ENCODE data around the gene ARL15.
A peak's percentile ranks its signal among the peaks of the same experiment; 100 is the strongest.
"Not testable (repeated sequence)": the region's sequence is repeated elsewhere in the genome, so short reads cannot be mapped to it uniquely, and the experiment has no call there.

The ARL15 gene

GRCh38 chr5:54090495-54091120, 219.8 kb downstream of the ARL15 start:
- DNase-seq (ENCODE audit: low spot score), result peak; percentile 82

GRCh38 chr5:54088081-54088480, 222.3 kb downstream of the ARL15 start:
- DNase-seq (ENCODE audit: low spot score), result peak; percentile 3

GRCh38 chr5:54087436-54087835, 222.9 kb downstream of the ARL15 start:
- peak; percentile 60 for DNase-seq (ENCODE audit: low spot score)

DNA sequence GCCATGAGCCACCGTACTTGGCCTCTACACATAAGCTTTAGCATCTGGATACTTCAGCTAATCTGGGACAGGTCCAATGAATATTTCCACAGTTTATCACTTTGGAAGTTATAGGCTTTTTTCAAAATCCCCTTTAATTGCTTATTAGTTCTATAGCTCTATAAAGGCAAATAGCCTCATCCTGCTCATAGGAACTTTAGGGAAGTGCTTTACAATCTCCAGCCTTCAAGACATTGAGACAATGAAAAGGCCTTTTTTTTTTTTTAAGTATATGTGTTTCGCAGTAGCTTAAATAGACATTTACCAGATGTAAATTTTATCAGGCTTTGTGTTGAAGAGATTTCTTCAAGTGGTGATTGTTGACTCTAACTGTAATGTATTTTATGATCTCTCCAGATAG, 224.2 kb downstream of the ARL15 start:
- DNase-seq (ENCODE audit: low spot score), result no peak

- no peak for DNase-seq (ENCODE audit: low spot score)
Observed at GRCh38 chr5:54084696-54085095, 225.7 kb downstream of the ARL15 start.

DNA sequence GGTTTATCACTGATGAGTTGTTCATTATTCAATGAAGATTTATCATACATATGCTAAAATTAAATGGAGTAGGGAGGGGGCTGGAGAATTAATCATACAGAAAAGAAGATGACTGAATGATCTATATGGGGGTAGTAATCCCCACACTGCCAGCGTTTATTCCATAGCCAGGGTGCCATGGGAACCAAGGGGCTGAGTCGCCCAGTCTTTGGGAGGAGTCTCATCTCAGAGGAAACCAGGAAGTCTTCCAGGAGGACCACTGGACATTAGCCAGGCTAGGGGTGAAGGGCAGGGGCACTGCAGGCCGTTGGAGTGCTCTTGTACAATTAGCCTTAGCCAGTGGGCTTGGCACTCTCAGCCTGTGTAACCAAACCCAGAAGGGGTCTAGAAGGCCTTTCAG, 226.5 kb downstream of the ARL15 start:
- no peak for DNase-seq (ENCODE audit: low spot score)

GRCh38 chr5:54083245-54083644, 227.1 kb downstream of the ARL15 start:
- DNase-seq (ENCODE audit: low spot score), result no peak

- DNase-seq (ENCODE audit: low spot score), result no peak
Observed at GRCh38 chr5:54081415-54081814, 229.0 kb downstream of the ARL15 start.

DNA sequence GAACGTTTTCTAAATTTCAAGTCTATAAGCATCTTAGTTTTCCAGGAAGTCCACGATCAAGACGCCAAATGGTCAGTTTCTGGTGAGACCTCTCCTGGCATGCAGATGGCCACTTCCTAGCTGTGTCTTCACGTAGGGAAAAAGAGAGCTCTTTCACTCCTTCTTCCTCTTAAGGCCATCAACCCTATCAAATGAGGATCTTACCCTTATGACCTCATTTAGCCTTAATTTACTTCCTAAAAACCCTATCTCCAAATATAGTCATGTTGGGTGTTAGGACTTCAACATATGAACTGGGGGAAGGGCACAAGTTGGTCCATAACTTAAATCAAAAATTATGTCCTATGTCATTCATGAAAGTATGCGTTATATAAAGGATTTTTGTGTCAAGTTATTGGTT, 229.5 kb downstream of the ARL15 start:
- DNase-seq (ENCODE audit: low spot score), result no peak

- no peak for DNase-seq (ENCODE audit: low spot score)
Observed at GRCh38 chr5:54073735-54074134, 236.6 kb downstream of the ARL15 start.

DNA sequence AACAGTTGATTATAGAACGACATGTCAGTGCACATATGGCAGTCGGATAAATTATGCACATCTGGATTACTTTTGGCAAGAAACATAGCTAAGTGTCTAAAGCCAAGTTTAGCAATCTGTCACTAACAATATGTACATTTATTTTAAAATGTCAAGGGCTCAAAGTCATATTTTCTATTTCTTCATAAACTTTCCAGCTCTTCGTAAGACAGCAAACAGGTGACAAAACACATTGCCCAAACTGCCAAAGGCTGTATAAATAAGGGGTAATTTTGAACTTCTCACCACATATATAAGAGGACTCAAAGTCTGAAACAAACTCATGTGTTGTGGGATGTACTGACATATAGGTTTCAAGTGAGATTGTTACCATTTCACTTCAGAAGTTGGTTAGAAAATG, 237.2 kb downstream of the ARL15 start:
- DNase-seq (ENCODE audit: low spot score), result no peak

- DNase-seq (ENCODE audit: low spot score), result no peak
Observed at GRCh38 chr5:54066433-54066832, 243.9 kb downstream of the ARL15 start.

DNA sequence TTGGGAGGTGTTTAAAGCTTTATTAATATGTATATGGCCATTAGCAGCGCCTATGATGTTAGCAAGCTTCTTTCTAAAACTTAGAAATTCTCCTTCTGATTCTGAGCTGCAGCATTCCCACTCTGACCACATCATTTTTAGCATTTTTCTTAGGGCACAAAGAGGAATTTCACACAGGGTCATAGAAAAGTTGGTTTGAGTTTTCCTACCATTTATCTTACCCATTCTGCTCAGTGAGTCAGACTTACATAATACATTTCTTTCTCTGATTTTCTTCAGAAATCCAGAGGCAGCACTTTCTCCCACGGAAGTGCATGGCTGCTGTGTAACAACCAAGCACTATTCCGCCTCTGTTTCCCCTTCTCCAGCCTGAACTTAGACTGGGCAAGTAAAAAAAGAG, 246.6 kb downstream of the ARL15 start:
- DNase-seq (ENCODE audit: low spot score), result peak; percentile 77

DNA sequence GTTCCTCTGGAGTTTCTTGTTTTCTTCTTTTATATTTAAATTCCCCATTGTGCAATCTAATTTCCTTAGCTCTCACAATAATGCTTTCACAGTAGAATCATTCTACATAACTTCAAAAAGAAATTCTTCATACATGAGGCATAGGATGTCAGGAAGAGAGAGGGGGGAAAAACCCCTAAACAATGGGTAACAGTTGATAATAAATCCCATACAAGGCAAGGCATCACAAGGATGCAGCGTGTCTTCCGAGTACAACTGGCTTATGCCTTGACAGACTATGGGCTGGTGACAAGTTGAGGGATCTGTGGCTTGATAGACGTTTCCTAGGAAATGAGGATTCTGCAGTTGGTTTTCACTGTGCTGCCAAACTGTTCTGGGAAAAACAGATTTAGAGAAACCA, 247.4 kb downstream of the ARL15 start:
- peak; percentile 54 for DNase-seq (ENCODE audit: low spot score)

DNA sequence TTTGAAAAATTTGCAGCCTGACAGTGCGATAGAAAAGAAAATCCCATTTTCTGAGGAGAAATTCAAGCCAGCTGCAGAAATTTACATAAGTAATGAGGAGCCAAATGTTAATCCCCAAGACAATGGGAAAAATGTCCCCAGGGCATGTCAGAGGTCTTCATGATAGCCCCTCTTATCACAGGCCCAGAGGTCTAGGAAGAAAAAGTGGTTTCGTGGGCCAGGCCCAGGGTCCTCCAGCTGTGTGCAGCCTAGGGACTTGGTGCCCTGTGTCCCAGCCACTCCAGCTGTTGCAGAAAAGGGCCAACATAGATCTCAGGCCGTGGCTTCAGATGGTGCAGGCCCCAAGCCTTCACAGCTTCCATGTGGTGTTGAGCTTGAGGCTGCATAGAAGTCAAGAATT, 249.5 kb downstream of the ARL15 start:
- DNase-seq (ENCODE audit: low spot score), result not testable (repeated sequence)

DNA sequence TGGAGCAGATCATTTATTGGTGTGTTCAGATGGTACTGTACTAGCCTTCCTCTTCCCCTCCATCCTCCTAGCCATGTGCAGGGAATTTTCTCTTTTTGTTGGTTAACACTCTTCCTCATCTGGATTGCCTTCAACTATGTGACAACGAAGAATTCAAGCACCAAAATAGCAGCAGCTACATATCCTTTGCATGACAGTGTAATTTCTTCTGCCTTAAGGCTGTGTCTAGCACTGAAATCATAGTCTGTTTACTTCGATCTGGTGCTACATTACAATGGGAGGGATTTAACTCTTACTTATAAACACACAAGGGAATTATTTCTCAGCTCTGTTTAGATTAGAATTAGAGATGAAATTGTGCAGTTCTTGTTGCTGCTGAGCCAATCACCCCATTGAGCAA, 260.4 kb downstream of the ARL15 start:
- DNase-seq (ENCODE audit: low spot score), result peak; percentile 68

DNA sequence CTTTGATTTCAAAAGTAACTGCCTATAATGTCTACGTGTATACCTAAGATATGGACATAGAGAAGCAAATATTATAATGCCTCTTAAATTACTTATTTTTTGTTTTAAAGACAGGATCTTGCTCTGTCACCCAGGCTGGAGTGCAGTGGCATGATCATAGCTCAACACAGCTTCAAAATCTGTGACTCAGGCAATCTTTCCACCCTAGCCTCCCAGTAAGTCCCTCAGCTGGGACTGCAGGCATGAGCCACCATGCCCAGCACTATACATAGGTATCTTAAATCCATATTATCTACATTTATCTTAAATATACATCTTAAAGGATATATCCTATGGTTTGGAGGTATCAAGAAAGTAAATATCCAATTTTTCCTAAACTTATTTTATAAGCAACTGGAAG, 261.2 kb downstream of the ARL15 start:
- DNase-seq (ENCODE audit: low spot score), result no peak

- DNase-seq (ENCODE audit: low spot score), result no peak
Observed at GRCh38 chr5:54045077-54045792, 265.1 kb downstream of the ARL15 start.

- not testable (repeated sequence) for DNase-seq (ENCODE audit: low spot score)
Observed at GRCh38 chr5:54044276-54044675, 266.1 kb downstream of the ARL15 start.

GRCh38 chr5:54040804-54041203, 269.6 kb downstream of the ARL15 start:
- no peak for DNase-seq (ENCODE audit: low spot score)

DNA sequence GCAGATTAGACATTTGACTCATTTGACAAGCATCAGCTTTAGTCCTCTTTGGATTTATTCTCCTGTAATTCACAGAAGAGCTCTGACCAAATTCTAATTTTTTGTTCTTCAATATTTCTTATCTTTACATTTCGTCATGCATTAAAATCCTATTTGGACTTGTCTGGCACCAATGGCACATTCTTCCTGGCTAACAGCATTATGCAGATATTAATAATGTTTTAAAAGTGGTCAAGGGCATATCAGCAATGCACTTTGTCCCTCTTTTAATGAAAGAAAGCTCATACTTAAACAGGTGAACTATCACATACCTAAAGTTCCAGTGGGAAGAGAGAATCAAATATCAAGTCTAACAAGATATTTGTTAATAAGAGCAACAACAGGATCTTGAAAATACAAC, 270.4 kb downstream of the ARL15 start:
- no peak for DNase-seq (ENCODE audit: low spot score)

GRCh38 chr5:54037205-54037604, 273.2 kb downstream of the ARL15 start:
- DNase-seq (ENCODE audit: low spot score), result no peak

GRCh38 chr5:54030981-54031380, 279.4 kb downstream of the ARL15 start:
- no peak for DNase-seq (ENCODE audit: low spot score)

DNA sequence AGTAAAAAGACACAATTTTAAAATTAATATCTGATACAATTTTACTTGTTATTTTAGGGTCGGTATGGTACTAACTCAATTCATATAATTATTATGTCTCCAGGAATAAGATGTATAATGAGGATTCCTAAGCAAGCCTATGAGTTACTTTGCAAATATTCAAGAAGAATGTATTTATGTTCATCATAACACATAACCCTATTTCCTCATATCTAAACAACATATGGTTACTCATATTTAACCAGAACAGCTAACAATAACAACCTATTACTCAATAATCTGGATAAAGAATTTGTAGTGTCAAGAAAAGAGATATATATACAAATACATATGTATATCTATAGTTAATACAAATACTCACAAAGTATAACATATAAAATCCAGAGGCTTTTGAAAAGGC, 285.9 kb downstream of the ARL15 start:
- peak; percentile 46 for DNase-seq (ENCODE audit: low spot score)

Data from GM03348 (cell line).